HepG2 (cell line): ENCODE results near the gene MS4A6E. TPM values are rescaled to one million over a fixed set of nuclear protein-coding genes. Genes with fewer than 3 reads are reported as not detected.

Source experiments
- ATAC-seq: fragments of 200-7000 bp; cut with Tn5 transposase; 3 replicates; pipeline ENCODE4 v1.9.1; 2020; ENCODE audit warnings: mild to moderate bottlenecking, moderate library complexity
- BruUV-seq: library from RNA; stranded (reverse); fragments of 400-500 nt; replicated peaks from 2 replicates; lab custom pipeline; 2021; lab: Mats Ljungman, UMichigan
- CTCF ChIA-PET: fragments of 300-600 bp; formaldehyde crosslinking; extraction: SDS; loops from one replicate; lab custom pipeline; 2021; ENCODE audit warnings: low total read pairs, inconsistent platforms, low intra/inter-chr PET ratio; lab: Yijun Ruan, JAX
- POLR2A ChIA-PET: fragments of 350-600 bp; sonication (Branson Sonifier 250); formaldehyde crosslinking; loops from one replicate; lab custom pipeline; 2020; ENCODE audit warnings: antibody characterized with exemption, inconsistent platforms; lab: Yijun Ruan, JAX
- DNase-seq: peaks from one replicate; pipeline ENCODE4 v3.0.0-alpha.2; 2015; ENCODE audit warnings: low spot score
- FAIRE-seq: peaks from 3 replicates; lab custom pipeline; 2011; peaks lifted over from hg19 to GRCh38; lab: Jason Lieb, UNC
- H2AFZ ChIP-seq: one replicate; pipeline ENCODE4 v1.6.1; 2011; ENCODE audit warnings: low read length, inconsistent platforms
- H3K27ac ChIP-seq: fragments of 300-600 bp; 3 replicates; pipeline ENCODE4 v1.8.0; 2011; ENCODE audit warnings: mixed run types, mild to moderate bottlenecking, mixed read lengths, low read length, inconsistent platforms; ENCODE audit not compliant: insufficient read depth; ENCODE audit errors: extremely low read length
- H3K27me3 ChIP-seq, 2 experiments: fragments of 200-600 bp in 1 of 2; 2 replicates in 1 of 2; 3 replicates in 1 of 2; pipeline versions ENCODE4 v1.6.0 to v1.8.0; 2011; ENCODE audit warnings: low read length in 2 of 2, mild to moderate bottlenecking in 2 of 2, moderate library complexity in 2 of 2, inconsistent platforms in 1 of 2; ENCODE audit not compliant: insufficient read depth in 2 of 2, control insufficient read depth in 1 of 2
- H3K36me3 ChIP-seq, 2 experiments: fragments of 200-600 bp in 1 of 2; replicated peaks in 1 of 2; 2 replicates in 1 of 2; 3 replicates in 1 of 2; pipeline versions ENCODE4 v1.5.1 to v1.8.0; 2011; ENCODE audit warnings: low read length in 2 of 2, inconsistent platforms in 1 of 2; ENCODE audit not compliant: insufficient read depth in 2 of 2, control insufficient read depth in 1 of 2
- H3K4me1 ChIP-seq: 2 replicates; pipeline ENCODE4 v1.5.1; 2012; ENCODE audit warnings: low read length, inconsistent platforms; ENCODE audit not compliant: insufficient read depth
- H3K4me2 ChIP-seq: 2 replicates; pipeline ENCODE4 v1.6.0; 2011; ENCODE audit warnings: low read depth, low read length, inconsistent platforms
- H3K4me3 ChIP-seq, 3 experiments: fragments of 200-600 bp in 1 of 3; sonication (generic), shearing (Covaris generic) in 1 of 3; replicated peaks in 1 of 3; 2 replicates each; pipeline ENCODE4 v1.5.1; 2011 to 2016; ENCODE audit warnings: low read length in 3 of 3, inconsistent platforms in 2 of 3, low read depth in 2 of 3, mild to moderate bottlenecking in 2 of 3, control low read depth in 1 of 3, mixed read lengths in 1 of 3; ENCODE audit not compliant: insufficient read depth in 1 of 3
- H3K79me2 ChIP-seq: one replicate; pipeline ENCODE4 v1.6.1; 2011; ENCODE audit warnings: low read length, inconsistent platforms; ENCODE audit not compliant: insufficient read depth
- H3K9ac ChIP-seq: 2 replicates; pipeline ENCODE4 v1.6.0; 2011; ENCODE audit warnings: mild to moderate bottlenecking, low read depth, low read length, inconsistent platforms; ENCODE audit not compliant: insufficient read depth
- H3K9me3 ChIP-seq: 2 replicates; pipeline ENCODE4 v1.5.1; 2012; ENCODE audit warnings: mild to moderate bottlenecking, low read length
- H4K20me1 ChIP-seq: 2 replicates; pipeline ENCODE4 v1.6.0; 2011; ENCODE audit warnings: inconsistent platforms, mild to moderate bottlenecking, low read length, moderate library complexity; ENCODE audit not compliant: insufficient read depth
- AHDC1 ChIP-seq: sonication (generic); formaldehyde crosslinking; IDR thresholded peaks from 2 replicates; pipeline ENCODE4 v1.5.1; 2020; ENCODE audit warnings: mild to moderate bottlenecking, missing genetic modification reagents, borderline replicate concordance
- FOXA1 ChIP-seq, 2 experiments: fragments of 450-650 bp in 1 of 2; sonication (generic) in 1 of 2; formaldehyde crosslinking in 1 of 2; IDR thresholded peaks; 2 replicates each; pipeline versions ENCODE4 v1.4.0 to v1.6.1; 2016 to 2020; ENCODE audit warnings: missing genetic modification reagents in 1 of 2
- FUBP1 ChIP-seq: sonication (generic); formaldehyde crosslinking; IDR thresholded peaks from 2 replicates; pipeline ENCODE4 v1.5.1; 2020; ENCODE audit warnings: missing genetic modification reagents, mild to moderate bottlenecking, borderline replicate concordance
- GPN1 ChIP-seq: sonication (generic); formaldehyde crosslinking; IDR thresholded peaks from 2 replicates; pipeline ENCODE4 v1.5.1; 2020; ENCODE audit warnings: missing genetic modification reagents, borderline replicate concordance
- KDM1A ChIP-seq: IDR thresholded peaks from 2 replicates; pipeline ENCODE4 v1.6.1; 2016; ENCODE audit warnings: missing compliant biosample characterization
- PHB2 ChIP-seq: fragments of 450-650 bp; IDR thresholded peaks from 2 replicates; pipeline ENCODE4 v1.6.1; 2018; ENCODE audit not compliant: partially characterized antibody
- PHF21A ChIP-seq: sonication (generic); formaldehyde crosslinking; IDR thresholded peaks from 2 replicates; pipeline ENCODE4 v1.5.0; 2020; ENCODE audit warnings: mild to moderate bottlenecking, missing genetic modification reagents
- PRMT3 ChIP-seq: sonication (generic); formaldehyde crosslinking; IDR thresholded peaks from 2 replicates; pipeline ENCODE4 v1.8.1; 2022; ENCODE audit warnings: low read depth, mild to moderate bottlenecking, moderate library complexity, missing genetic modification reagents, borderline replicate concordance
- RFXAP ChIP-seq: sonication (generic); formaldehyde crosslinking; IDR thresholded peaks from 2 replicates; pipeline ENCODE4 v1.4.0; 2020; ENCODE audit warnings: missing genetic modification reagents, borderline replicate concordance
- U2AF1 ChIP-seq: fragments of 200-400 bp; formaldehyde crosslinking; optimal IDR thresholded peaks from 2 replicates; pipeline ENCODE3; 2017; ENCODE audit warnings: mild to moderate bottlenecking, low read depth, low read length
- ZFP36 ChIP-seq: fragments of 150-350 bp; IDR thresholded peaks from 2 replicates; pipeline ENCODE4 v1.6.1; 2018; ENCODE audit warnings: borderline replicate concordance, low read length, low read depth; ENCODE audit not compliant: partially characterized antibody
- ZNF17 ChIP-seq: sonication (generic); formaldehyde crosslinking; IDR thresholded peaks from 2 replicates; pipeline ENCODE4 v1.5.0; 2020; ENCODE audit warnings: mild to moderate bottlenecking, missing genetic modification reagents
- ZNF446 ChIP-seq: sonication (generic); formaldehyde crosslinking; IDR thresholded peaks from 2 replicates; pipeline ENCODE4 v1.5.0; 2020; ENCODE audit warnings: mild to moderate bottlenecking, missing genetic modification reagents
- ZNF558 ChIP-seq: sonication (generic); formaldehyde crosslinking; IDR thresholded peaks from 2 replicates; pipeline ENCODE4 v1.9.0; 2022; ENCODE audit warnings: mild to moderate bottlenecking, missing genetic modification reagents, borderline replicate concordance
- WGBS: methylation state at CpG from one replicate; pipeline ENCODE4 v1.1.6; 2017; ENCODE audit warnings: low lambda C conversion rate; 5-methylcytosine and 5-hydroxymethylcytosine counted together
- in situ Hi-C: cut with HindIII; loops from 2 replicates; pipeline ENCODE4 v1.10.0; 2017; ENCODE audit warnings: low pct_unique_long_range_greater_than_20kb; ENCODE audit not compliant: extremely low pct_ligation_motif_present
- intact Hi-C: fragments of 100-400 bp; cut with micrococcal nuclease; formaldehyde crosslinking; loops from one replicate; pipeline ENCODE4 v1.10.0; 2022; ENCODE audit not compliant: unreplicated experiment
- polyA plus RNA-seq, 8 experiments: library from polyadenylated mRNA; depleted of rRNA in 3 of 8; stranded (reverse) in 7 of 8; unstranded in 1 of 8; fragments of >200 nt; fragmentation: Illumina TruSeq in 4 of 8; extraction: Trizol in 4 of 8; gene quantifications; 2 replicates each; pipeline versions ENCODE4 v1.2.1 to v1.2.3, GENCODE V29; 2011 to 2016; ENCODE audit warnings: low read depth in 4 of 8, missing spikeins in 1 of 8, mixed read lengths in 1 of 8; ENCODE audit not compliant: insufficient read depth in 1 of 8
- total RNA-seq, 5 experiments: library from RNA; depleted of rRNA; stranded (reverse); fragments of >200 nt; fragmentation: Illumina TruSeq; extraction: Trizol; gene quantifications; 2 replicates each; pipeline ENCODE4 v1.2.3, GENCODE V29; 2016; ENCODE audit warnings: low read depth in 1 of 5

The MS4A6E gene
- total and polyA plus RNA-seq, 2 of the 13 experiments (the other 11 are each of a cell fraction or from before 2014, with no cell fraction given) = not detected

- CTCF ChIA-PET = no interaction called here
- no peak within 1 kb of the TSS for H3K4me2 ChIP-seq
Observed at GRCh38 chr11:60280412-60280811, 46.6 kb upstream of the MS4A6E start, which contains the start of gene MS4A4A. Gene MS4A4A, plus strand, starts transcription at chr11:60280666. Its CDS starts 10 bp downstream, at chr11:60280676.

More at GRCh38 chr11:60280412-60280811, 46.6 kb upstream of the MS4A6E start, which contains the start of gene MS4A4A:
- FAIRE-seq (no peak), ATAC-seq (no peak), DNase-seq (no peak)
- in situ Hi-C loops (no loop called here), intact Hi-C loops (no loop called here)
- H3K27ac ChIP-seq = no peak within 1 kb of the TSS
- H3K36me3 ChIP-seq = no peaks in the 10 kb centered on the region
- BruUV-seq = no TSS peak
- H4K20me1 ChIP-seq = no peaks in the 10 kb centered on the region
- TF ChIP-seq AHDC1 (CRISPR knock-in tag) (no peak), PHB2 (no peak), PHF21A (no peak), ZFP36 (no peak), RFXAP (no peak), U2AF1 (no peak), FUBP1 (no peak), GPN1 (CRISPR knock-in tag) (no peak), ZNF446 (no peak), ZNF17 (no peak), PRMT3 (CRISPR knock-in tag) (no peak), KDM1A (CRISPR knock-in tag) (no peak), ZNF558 (CRISPR knock-in tag) (no peak), FOXA1 (IDR thresholded peaks at IDR 0.05) (no peak), FOXA1 (CRISPR knock-in tag; IDR thresholded peaks at IDR 0.05) (no peak)
- no peak within 1 kb of the TSS for H2AFZ ChIP-seq
- no peak within 1 kb of the TSS for H3K4me3 ChIP-seq
- H3K9ac ChIP-seq = no peak within 1 kb of the TSS
- 66% methylated on average over 3 of the region's 3 CpGs for WGBS
- no peaks in the 10 kb centered on the region for H3K79me2 ChIP-seq
- H3K4me1 ChIP-seq = no peaks in the 10 kb centered on the region
- POLR2A ChIA-PET = no interaction called here
- no peaks in the 10 kb centered on the region for H3K9me3 ChIP-seq
- H3K27me3 ChIP-seq = no peaks in the 10 kb centered on the region
